Measurements from ENCODE around the gene NDOR1. TPM values are rescaled to one million over a fixed set of nuclear protein-coding genes. Genes with fewer than 3 reads are reported as not detected.

Gene NDOR1
- total and polyA plus RNA-seq, 2 of the 8 experiments (the other 6 are each of a cell fraction or from before 2014, with no cell fraction given), result 25.7 to 32.3 TPM

- Histone ChIP-seq H4K91ac (replicated peaks; ENCODE audit: insufficient read length, low read length) (peak within 1 kb of the TSS; percentile 91), H3K4me2 (ENCODE audit: insufficient read depth in 1 of 2, low read depth in 2 of 2, low read length in 2 of 2) (peak within 1 kb of the TSS; percentile 76 to 87), H3K79me1 (ENCODE audit: low read depth, low read length) (peaks cover 5% of the 10 kb centered on the region), H3K9ac (replicated peaks in 1 of 4; ENCODE audit: extremely low read depth in 1 of 4, low read depth in 3 of 4, low read length in 3 of 4) (peak within 1 kb of the TSS; percentile 29 to 95 (median 64)), H2BK120ac (replicated peaks; ENCODE audit: low read depth, low read length) (no peak within 1 kb of the TSS), H3K36me3 (ENCODE audit: control insufficient read depth in 2 of 4, insufficient read depth in 4 of 4, low read length in 3 of 4) (peaks cover 6 to 18% (median 15%) of the 10 kb centered on the region in 4 experiments; a peak in 7 of 8 replicates), H2AFZ (ENCODE audit: low read length) (no peak within 1 kb of the TSS), H3K23me2 (ENCODE audit: low read depth, low read length) (peaks cover 5% of the 10 kb centered on the region; the same call in 1 of the 2 replicates), H3K4me3 (ENCODE audit: extremely low read depth in 1 of 4, insufficient read depth in 2 of 4, low read depth in 3 of 4, low read length in 4 of 4) (peak within 1 kb of the TSS; percentile 64 to 92 (median 76)), H4K5ac (ENCODE audit: insufficient read length, low read depth, low read length) (peak within 1 kb of the TSS; percentile 52), H3K14ac (ENCODE audit: insufficient read length) (no peak within 1 kb of the TSS), H3K4ac (replicated peaks; ENCODE audit: insufficient read length, low read depth, low read length) (no peak within 1 kb of the TSS), H4K8ac (ENCODE audit: extremely low read depth, insufficient read depth, low read length) (peak within 1 kb of the TSS; percentile 91; the same call in 1 of the 2 replicates), H2BK15ac (ENCODE audit: low read length) (no peak within 1 kb of the TSS), H2BK5ac (ENCODE audit: low read depth, low read length) (peak within 1 kb of the TSS; percentile 95), H3K9me3 (ENCODE audit: insufficient read depth in 2 of 2, low read depth in 1 of 2, low read length in 1 of 2) (no peaks in the 10 kb centered on the region), H3K18ac (ENCODE audit: extremely low read depth, low read length) (peak within 1 kb of the TSS; percentile 95), H3K79me2 (ENCODE audit: control insufficient read depth in 1 of 2, insufficient read depth in 2 of 2, low read length in 2 of 2) (peaks cover 0 to 20% of the 10 kb centered on the region in 2 experiments; a peak in 2 of 4 replicates), H2BK12ac (ENCODE audit: low read depth, low read length) (no peak within 1 kb of the TSS), H3K4me1 (replicated peaks in 1 of 4; ENCODE audit: control insufficient read depth in 3 of 4, insufficient read depth in 4 of 4, low read length in 3 of 4) (peaks cover 0 to 27% (median 21%) of the 10 kb centered on the region in 4 experiments; a peak in 6 of 7 replicates), H3K23ac (ENCODE audit: insufficient read length) (no peak within 1 kb of the TSS), H4K20me1 (replicated peaks in 1 of 2; ENCODE audit: control insufficient read depth in 1 of 2, insufficient read depth in 2 of 2, low read length in 2 of 2) (peaks cover 22 to 23% of the 10 kb centered on the region in 2 experiments), H3K56ac (replicated peaks; ENCODE audit: insufficient read length, low read depth, low read length) (peak within 1 kb of the TSS; percentile 77), H3K27me3 (replicated peaks in 1 of 4; ENCODE audit: control insufficient read depth in 3 of 4, extremely low read depth in 1 of 4, insufficient read depth in 3 of 4, low read length in 3 of 4) (no peaks in the 10 kb centered on the region), H2AK5ac (ENCODE audit: low read depth, low read length) (no peak within 1 kb of the TSS), H3K27ac (ENCODE audit: low read depth, low read length) (peak within 1 kb of the TSS; percentile 67; the same call in 1 of the 2 replicates), H2BK20ac (ENCODE audit: low read length) (no peak within 1 kb of the TSS)
- ChIA-PET CTCF (ENCODE audit: partially characterized antibody) (interaction anchor here (0.9 to 9.1 kb wide), 3 partner anchors 13 to 33 kb away, joined by 3 to 113 read pairs (median 8); partner anchors contain the start of genes CYSRT1, RNF208 and RNF224), POLR2A (ENCODE audit: partially characterized antibody) (interaction anchor here (0.6 to 69.9 kb wide), 42 partner anchors 6 to 364 kb away, joined by 3 to 1462 read pairs (median 3); partner anchors contain the start of genes ABCA2, CYSRT1, ENTPD2 and GRIN1)
- WGBS, 2 experiments (ENCODE audit: extremely low coverage in 1 of 2, insufficient coverage in 1 of 2, insufficient read length in 1 of 2, insufficient replicate concordance in 2 of 2, low coverage in 1 of 2, low lambda C conversion rate in 2 of 2, missing lambda C conversion rate in 1 of 2), result 1% methylated on average over 56 of the region's 67 CpGs; no CpG with 5 or more reads in 1 of the 2 experiments
- DNase-seq (ENCODE audit: low read depth in 1 of 2, low spot score in 2 of 2), result peak; percentile 94 to 100
- FAIRE-seq, result peak; percentile 94
- no peak for TF ChIP-seq POU5F1 (IDR thresholded peaks at IDR 0.05; ENCODE audit: low read depth, low read length)
- TF ChIP-seq CHD2 (IDR thresholded peaks at IDR 0.05; ENCODE audit: low read length), result peak; percentile 97
- TF ChIP-seq GABPA (IDR thresholded peaks at IDR 0.05; ENCODE audit: borderline replicate concordance, insufficient read depth, low read length), result peak; percentile 21; the same call in 1 of the 2 replicates
- peak; percentile 96 for TF ChIP-seq TAF7 (optimal IDR thresholded peaks at IDR 0.05; ENCODE audit: borderline replicate concordance, low read depth, low read length)
- TF ChIP-seq CBX5 (IDR thresholded peaks at IDR 0.05; ENCODE audit: low read depth, low read length), result no peak
- TF ChIP-seq POLR2A (IDR thresholded peaks at IDR 0.05; ENCODE audit: control extremely low read depth in 1 of 2, low read depth in 2 of 2, low read length in 2 of 2), result peak in 1 of 2 experiments; percentile 99; a peak in 2 of 3 replicates
- TF ChIP-seq KDM5A (IDR thresholded peaks at IDR 0.05; ENCODE audit: low read length), result no peak
- no peak for TF ChIP-seq CBX8 (IDR thresholded peaks at IDR 0.05; ENCODE audit: borderline replicate concordance, low read depth, low read length)
Measured at GRCh38 chr9:137240841-137241489, 35.5 kb downstream of the NDOR1 start, which contains the start of gene TUBB4B. TSS of gene TUBB4B (plus strand) at chr9:137241287. CDS start at chr9:137241361, 74 bp downstream.

All from H1 (cell line).